Kidney tubule cell (primary cell): ENCODE measurements around the gene HOXB5.

Source experiments
- DNase-seq: peaks from one replicate; pipeline ENCODE4 v3.0.0-alpha.2; 2018; ENCODE audit warnings: low spot score

HOXB5 gene

DNA sequence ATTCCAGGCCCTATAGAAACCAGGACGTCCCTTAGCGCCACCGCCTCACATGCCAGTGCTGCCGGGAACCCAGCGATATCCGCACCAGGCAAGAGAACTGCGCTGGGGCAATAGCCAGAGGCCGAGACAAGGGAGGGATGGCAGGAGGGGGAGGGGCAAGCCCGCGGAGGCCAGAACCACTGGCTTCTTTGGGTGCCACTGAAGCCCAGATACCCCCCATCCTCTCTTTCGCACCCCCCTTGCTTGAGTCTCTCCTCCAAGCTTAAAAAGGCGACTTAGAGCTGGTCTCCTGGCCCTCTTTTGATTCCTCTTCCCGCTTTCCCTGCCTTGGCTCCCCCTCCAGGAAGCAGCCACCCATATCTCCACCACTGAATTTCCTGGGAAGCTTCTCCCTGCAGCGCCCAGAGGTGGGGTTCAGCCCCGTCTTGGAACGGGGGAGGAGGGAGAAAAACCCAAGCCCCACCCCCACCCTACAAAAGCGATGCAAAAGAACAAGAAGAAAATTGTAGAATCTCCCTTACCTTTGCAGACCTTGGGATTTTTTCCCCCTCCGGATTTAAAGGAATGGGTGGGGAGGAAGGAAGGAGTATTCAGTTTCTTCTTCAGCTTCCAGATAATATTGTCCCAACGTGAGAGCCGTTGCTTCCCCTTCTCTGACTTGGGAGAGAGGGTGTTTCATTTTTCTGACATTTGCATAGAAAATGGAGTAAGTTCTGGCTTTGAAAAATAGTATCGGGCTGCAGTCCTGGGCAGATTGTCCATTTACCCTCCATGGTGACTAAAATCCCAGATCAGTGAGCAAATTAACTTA lies 10.6 kb upstream of the HOXB5 start:
- DNase-seq: peak; percentile 84

DNA sequence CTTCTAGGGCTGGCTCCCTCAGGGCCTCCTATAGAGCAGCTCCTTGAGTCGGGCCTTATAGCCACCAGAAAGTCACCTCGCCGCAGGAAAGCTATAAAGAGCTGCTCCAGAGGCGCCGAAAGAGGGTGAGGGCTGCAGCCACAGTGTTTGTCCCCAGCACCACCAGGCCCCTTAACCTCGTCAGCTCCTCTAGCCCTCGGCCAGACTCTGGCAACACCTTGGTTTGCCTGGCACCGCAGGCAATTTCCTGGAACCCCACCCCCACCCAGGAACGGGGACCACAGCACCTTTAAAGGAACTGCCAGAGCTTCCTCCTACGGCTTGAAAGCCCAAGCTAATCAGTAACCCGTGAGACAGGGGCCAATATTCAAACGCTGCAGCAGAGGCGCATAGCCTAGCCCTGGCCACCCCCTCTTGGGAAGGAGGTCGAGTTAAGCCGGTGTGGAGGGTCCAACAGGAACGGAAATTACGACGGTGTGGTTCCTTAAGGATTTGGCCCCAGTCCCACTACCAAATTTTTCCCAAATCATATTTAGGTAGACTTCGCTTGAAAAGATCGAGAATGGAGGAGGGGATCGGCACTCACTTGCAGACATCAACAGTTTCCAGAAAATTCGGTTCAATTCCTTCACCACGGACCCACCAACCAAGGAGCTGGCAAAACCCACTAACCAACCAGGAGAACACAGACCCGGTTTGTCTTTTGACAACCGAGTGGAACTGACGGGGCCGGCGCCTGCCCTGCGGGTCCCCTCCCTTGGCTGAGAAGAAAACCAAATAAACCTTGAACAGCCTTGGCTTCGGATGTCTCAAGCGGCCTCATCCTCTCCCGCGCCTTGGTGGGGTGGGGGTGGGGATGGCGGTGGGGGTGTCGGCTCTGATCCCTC lies 8.2 kb upstream of the HOXB5 start:
- peak; percentile 91 for DNase-seq

DNA sequence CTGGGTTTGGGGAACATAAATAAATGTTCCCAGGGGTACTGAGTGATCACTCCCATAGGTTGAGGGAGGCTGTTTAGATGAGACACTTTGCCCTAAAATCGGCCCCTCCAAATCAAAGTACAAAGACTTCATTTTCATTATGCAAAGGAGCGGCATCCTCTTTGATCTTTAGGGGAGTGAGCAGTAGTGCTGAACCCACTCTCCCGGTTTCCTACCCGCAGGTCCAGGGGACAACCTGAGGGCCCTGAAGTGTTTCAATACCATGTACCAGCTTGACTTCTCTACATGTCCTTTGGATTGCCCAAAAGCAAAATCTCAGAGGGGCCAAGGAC lies 7.6 kb upstream of the HOXB5 start:
- no peak for DNase-seq

DNA sequence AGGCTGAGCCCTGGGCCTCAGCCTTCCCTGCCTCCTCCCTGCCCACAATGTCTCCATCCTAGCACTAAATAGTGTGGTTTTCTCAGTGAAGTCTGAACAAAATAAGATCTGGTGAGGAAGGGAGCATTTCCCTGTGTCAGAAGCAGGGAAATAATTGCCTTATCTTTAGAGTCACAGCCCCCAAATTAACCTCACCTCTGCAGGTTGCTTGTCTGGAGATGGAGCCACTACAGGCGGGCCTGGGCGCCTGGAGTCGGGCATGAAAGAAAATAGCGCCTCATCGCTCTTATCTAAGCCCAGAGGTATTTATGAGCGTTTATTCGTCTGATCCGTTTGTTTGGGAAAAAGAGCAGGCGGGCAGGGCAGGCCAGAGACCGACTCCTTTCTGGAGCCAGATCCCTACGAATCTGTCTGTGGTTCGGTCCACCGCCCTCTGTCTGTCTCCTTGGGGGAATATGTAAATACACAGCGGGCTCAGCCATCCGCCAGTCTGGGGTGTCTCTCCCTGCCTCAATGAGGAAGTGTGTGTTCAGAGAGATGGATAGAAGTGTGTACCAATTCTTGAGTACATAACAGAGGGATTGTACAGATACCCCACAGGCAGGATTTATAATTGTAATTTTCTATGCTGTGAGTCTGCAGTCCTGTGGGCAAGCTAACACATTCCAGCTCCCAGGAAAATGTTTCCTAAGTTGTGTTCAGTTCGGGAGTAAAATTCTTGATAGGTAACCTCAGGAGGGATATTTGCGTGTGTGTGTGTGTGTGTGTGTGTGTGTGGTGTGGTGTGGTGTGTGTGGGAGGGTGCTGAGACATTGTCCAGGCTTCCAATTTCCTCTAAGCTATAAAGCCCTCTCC lies 6.9 kb upstream of the HOXB5 start:
- DNase-seq: peak; percentile 65

DNA sequence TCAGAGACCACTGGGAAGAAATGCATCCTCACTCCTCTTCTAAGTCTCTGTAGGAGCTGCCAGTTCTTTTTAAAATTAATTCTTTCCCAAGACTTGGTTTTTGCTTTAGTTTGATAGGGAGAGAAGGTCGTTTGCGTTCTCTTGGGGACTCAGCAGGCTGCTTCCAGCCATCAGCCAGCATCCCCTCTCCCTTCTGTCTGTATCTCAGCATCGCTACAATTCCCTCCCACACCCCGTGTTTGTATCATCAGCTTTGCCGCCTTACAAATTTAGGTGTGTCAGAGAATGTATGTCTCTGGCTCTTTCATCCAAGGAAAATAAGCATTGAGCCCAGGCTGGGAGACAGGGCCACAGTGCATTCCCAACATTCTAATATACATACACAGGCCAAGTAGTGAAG lies 5.8 kb upstream of the HOXB5 start:
- no peak for DNase-seq

DNA sequence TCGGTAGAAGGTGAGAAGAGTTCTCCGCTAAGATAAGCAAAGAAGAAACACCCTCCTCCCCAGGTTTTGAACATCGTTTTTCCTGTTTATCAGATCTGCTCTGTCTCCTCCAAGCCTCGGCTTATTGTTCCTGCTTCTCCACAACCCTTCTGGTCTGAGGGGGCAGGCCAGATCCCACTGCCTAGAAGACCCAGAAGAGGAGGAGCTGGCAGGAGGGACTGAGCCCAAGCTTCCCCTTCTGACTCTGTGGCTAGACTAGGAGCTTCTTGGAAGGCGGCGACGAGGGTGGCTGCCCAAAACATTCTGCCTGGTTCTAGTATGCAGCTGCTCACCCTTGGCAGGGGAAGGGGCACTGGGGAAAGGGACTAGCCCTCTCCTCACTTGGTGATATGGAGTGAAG lies 5.2 kb upstream of the HOXB5 start:
- no peak for DNase-seq

DNA sequence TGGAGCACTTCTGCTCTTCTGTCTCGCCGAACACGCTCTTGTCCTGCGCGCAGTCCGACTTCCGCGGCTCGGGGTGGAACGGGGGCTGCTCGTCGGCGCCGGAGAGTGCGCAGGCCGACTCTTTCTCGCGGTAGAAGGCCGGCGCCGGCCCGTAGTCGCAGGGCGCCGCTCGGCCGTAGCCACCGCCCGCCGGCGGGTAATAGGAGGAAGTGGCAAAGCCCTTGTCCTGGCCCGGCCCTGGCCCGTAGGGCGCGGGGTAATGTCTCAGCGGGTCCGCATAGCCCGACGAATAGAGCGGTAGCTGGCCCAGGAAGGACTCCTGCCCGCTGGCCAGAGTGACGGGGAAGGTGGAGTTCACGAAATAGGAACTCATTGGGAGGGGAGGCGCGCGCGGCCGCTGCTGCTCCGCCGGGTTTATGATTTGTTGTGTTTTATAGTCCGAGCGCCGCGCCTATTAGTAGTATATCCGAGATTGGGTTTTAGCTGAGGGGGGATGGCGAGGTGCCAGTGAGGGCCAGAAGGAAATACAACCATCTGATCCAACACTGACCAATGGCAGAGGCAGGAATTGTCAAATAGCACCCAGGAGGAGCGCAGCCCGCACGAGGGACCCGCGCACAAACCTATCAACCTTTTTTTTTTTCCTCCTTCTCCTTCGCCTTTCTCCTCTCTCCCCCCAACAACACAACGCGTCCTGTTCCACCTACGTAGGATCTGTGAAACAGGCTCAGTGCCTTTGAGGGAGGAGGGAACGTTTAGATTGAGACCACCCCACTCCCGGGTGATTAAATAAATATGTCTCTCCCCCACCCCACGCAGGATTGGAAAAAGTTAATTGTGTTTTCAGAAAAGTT lies 4.4 kb upstream of the HOXB5 start:
- DNase-seq: peak; percentile 87

DNA sequence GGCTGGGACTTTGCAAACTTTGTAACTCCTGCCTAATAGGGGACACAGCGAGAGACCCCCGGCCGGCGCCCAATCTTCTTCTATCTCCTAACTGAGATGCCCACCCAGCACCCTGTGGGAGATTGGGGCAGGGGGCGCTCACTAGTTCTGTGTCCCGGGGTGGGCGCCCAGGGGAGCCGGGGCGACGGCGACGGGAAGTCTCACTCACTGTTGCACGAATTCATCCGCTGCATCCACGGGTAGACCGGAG lies 3.9 kb upstream of the HOXB5 start:
- DNase-seq: no peak

DNA sequence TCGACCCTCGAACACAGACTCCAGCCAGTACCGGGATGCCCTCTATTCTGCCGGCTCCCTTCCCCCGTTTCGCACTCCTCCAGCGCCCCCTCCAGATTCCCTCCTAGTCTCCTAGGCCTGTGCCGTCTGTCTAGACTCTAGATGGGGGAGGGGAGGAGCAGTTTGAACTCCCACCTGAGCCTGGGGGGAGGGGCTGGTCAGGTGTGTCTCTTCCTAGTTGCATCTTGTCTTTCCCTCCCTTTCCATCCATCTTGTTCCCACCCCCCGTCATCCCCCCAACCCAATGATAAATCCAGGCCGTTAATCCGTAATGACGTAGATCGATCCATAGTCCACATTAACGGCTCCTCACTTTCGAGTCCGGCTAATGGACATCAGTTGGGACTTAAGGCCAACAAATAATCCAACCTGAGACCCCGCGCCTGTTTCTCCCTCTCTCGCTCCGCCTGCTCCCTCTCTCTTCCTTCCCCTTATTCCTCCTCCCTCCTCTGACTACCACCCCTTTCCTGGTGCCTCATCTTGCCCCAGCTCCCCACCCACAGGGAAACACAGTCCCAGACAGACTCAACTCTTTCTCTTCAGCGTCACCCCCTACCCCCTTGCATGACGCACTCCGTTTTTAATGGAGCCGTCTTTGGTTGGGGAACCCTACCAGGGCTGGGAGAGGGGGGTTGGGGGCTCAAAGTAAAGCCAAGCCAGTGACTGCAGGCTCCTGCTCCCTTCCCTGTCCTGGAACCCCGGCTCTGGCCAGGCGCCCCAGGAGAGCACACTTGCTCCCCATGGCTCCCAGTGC lies 3.4 kb upstream of the HOXB5 start:
- peak; percentile 84 for DNase-seq

DNA sequence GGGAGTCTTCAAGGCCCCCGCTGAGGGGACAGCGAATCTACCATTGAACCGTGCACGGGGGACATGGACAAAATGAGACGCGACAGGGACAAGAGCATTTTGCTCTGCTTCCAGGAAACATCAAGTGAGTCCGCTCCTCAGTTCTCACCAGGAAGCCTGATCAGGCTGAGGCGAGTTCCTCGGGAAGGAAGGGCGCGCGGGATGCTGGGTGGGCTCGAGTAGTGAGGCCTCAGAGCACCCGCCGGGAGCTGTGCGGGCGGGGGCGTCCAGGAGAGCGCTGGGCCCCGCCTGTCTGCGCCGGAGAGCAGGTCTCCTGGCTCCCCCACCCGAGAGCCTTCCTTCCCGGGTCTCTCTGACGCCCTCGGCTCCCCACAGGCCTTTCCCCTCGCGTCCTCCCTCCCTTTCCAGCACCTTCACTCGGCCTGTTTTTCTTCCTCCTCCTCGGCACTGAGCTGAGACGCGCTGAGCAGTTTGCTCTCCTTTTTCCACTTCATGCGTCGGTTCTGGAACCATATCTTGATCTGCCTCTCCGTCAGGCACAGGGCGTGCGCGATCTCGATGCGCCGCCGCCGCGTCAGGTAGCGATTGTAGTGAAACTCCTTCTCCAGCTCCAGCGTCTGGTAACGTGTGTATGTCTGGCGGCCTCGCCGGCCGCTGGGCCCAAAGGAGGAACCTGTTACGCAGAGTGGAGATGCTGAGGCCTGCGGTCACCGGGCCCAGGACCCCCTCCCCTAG lies 2.6 kb upstream of the HOXB5 start:
- DNase-seq: peak; percentile 48

DNA sequence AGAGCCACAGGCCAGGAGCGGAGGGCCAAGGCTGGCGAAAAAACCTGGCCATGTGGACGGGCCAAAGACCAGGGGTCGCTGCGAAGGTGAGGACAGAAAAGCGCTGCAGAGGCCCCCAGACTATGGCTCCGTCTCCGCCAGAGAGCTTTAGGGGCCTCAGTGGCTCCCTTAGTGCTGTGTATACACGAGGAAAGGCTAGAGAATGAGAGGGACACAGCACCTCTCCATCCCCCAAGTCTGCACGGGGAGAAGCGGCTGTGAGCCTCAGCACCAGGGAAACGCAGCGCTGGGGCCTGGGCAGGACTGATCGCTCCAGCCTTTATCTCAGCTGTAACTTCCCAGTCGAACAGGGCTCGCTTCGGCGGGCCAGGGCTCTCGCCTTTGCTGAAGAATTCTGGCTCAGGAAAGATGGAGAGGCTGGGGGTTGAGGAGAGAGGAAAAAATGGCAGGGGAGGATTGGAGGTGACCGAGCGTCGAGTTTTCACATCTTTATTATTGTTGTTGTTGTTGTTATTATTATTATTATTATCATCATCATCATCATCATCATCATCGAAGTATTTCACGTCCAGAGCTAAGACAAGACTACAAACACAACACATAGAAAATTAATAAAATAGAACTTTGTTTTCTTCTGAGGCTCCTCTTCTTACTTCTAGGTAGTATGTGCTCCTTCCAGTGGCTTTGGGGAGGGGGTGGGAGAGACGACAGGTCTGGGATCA lies 1.9 kb upstream of the HOXB5 start:
- DNase-seq: no peak

DNA sequence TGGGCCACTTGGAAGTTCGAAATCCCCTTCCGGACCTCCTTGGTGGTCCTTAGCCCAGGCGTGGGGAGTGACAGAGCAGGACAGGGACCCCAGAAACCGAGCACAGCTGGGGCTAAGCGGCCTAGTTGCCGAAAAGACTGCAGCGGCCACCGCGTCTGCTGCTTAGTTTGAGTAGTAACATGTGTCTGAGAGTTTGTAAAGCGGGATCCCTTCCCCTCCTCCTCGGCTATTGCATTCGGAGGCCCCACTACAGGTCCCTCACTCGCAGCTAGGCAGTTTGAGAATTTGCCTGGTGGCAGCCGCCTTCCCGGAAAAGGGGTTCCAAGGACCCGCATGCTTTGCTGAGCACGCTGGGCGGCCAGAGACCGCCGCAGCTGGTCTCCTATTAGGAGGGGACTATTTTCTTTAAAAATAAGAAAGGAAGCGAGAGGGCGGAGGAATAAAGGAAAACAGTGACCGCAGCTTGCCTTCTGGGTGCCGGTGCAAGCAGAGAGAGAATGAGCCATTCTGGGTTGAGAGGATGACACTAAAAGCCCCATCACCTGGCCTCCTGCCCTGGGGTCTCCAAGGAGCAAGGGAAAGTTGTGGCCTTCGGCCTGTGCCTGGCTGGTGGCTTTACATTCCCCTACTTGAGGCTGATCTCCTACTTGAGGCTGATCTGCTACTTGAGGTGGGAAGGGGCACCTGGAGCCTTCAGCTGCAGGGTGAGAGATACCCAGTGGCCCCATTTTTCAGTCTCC lies 1.1 kb upstream of the HOXB5 start:
- no peak for DNase-seq

DNA sequence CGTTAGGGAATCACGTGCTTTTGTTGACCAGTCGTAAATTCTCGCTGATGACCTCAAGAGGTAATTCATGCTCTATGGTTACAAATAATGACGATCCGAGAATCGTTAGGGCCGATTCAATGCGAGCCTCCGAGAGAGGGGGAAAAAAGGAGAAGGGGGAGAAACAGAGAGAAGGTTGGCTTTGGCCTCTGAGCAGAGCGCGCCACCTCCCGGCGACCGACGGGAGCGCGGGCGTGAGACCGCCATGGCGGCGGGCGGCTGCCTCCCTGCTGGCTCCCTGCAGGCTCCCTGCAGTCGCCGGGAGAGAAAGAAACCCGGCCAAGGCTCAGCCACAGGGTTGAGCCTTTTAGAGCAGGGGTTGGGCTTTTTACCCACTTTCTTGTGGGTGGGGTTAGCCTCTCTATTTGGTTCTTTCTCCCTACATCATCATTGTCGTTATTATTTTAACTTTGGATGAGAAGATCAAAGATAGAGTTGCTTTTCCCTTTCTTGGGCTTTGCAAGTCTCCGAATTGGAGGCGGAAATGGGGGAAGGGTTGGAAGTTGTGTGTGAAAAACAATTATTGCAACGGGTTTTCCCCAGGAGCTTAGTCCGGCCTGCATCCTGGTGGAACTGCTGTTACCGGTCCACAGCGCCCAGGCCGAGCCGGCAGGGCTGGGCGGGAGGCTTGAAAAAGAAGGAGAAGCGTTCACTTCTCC lies 410 bp upstream of the HOXB5 start:
- DNase-seq: peak; percentile 91

DNA sequence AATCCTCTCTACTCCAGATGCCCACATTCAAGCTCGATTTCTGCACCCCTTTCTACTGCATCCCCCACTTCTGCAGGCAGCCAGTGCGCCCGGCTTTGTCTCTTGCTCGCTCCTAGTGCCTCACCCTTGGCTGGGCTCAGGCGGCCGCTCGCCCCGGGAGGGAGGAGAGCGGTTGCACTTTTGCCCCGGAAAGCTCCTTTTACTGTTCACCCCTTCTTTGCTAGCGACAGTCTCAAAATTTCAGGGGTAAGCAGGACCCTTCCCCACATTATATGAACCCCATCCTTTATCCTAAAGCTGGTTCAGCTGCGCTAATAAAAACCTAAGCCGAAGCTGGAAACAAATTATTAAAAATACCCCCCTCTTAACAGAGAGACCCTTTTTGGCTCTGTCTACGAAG lies 1.0 kb downstream of the HOXB5 start:
- DNase-seq: no peak

DNA sequence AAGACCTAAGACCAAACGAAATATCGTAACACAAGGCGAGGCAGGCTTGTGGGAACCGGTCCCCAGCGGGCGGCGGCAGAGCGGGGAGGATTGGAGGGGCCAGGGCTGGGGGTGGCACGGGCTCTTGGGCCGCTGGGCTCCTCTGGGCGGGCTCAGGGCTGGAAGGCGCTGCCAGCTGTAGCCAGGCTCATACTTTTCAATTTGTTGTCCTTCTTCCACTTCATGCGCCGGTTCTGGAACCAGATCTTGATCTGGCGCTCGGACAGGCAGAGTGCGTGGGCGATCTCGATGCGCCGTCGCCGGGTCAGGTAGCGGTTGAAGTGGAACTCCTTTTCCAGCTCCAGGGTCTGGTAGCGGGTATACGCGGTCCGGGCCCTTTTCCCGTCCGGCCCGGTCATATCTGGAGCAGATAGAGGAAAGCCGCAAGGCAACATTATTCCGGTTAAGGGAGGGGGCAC lies 1.5 kb downstream of the HOXB5 start:
- DNase-seq: no peak

DNA sequence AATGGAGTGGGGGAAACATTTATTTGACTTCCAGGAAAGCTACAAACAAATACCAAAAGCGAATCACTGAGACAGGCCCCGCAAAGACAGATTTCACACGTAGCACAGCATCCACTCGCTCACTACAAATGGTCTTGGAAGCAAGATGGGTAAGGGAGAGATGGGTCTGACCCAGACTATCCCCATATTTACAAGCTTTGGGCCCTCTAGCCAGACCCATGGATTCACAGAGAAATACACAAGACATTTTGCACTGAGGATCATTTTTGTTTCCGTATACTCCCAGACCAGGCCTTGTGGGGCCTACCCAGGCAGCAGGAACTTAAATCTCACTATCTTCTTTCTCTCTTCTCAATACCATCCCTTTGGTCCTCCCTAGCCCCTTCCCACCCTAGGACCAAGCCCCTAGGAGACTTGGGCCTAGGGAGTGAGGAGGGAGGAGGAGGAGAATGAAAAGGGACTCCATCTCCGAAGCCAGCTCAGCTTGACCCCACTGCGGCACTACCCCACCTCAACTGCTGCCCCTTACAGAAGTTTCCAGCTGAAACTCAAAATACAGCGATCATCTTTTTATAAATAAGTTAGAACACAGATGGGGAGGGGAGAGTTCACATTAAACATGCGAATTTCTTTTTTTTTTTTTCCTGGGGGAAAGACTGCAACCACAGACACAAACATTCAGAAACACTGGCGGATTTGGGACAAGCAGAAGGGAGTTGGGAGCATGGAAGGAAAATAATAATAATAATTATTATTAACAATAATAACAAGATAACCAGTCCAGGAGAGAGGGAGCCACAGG lies 2.1 kb downstream of the HOXB5 start:
- no peak for DNase-seq

DNA sequence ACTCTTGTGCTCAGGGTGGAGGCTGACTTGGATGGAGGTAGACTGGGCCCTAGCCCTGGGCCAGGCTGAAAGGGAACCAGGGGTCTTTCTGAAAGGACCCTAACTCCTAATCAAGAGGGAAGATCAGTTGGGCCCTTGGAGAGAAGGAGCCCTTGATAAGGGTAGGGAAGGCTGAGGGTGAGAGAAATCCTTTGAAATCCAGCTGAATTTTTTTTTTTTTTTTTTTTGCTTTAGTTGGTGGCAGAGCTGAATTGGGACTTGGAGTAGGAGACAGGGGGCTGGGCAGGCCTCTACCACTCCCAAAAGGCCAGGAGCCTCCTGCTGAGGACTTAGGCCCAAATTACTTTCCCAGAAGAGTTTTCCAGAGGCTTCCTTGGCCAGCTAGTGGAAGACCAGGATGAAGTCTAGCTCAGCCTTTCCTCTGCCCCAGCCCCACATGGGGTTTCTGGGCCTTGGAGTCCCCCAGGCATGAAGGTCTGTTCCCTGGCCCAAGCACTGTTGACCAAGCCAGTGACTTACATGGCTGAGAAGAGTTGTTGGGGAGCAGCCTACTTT lies 2.9 kb downstream of the HOXB5 start:
- no peak for DNase-seq
